Measurements from ENCODE around the gene SPEF2. TPM values are rescaled to one million over a fixed set of nuclear protein-coding genes. Genes with fewer than 3 reads are reported as not detected.

SPEF2 gene
- total and polyA plus RNA-seq, 2 of the 13 experiments (the other 11 are each of a cell fraction or from before 2014, with no cell fraction given): 1.5 to 2.3 TPM

GRCh38 chr5:35618781-35619180 lies 1.1 kb downstream of the SPEF2 start (continued):
- TF ChIP-seq ZFYVE20 (CRISPR knock-in tag; IDR thresholded peaks at IDR 0.05; ENCODE audit: borderline replicate concordance, low read depth): no peak

GRCh38 chr5:35622974-35623373 lies 5.3 kb downstream of the SPEF2 start:
- Histone ChIP-seq H3K4me1 (ENCODE audit: insufficient read depth, low read length) (peaks cover 8% of the 10 kb centered on the region), H4K20me1 (ENCODE audit: insufficient read depth, low read length) (no peaks in the 10 kb centered on the region), H3K4me3 (replicated peaks in 1 of 3; ENCODE audit: insufficient read depth in 1 of 3, low read depth in 2 of 3, low read length in 3 of 3) (no peak overlapping the region), H3K9ac (ENCODE audit: insufficient read depth, low read depth, low read length) (no peak overlapping the region), H3K36me3 (replicated peaks in 1 of 2; ENCODE audit: control insufficient read depth in 1 of 2, insufficient read depth in 2 of 2, low read length in 2 of 2) (no peaks in the 10 kb centered on the region), H3K27ac (ENCODE audit: extremely low read length, insufficient read depth, low read length) (no peak overlapping the region), H3K79me2 (ENCODE audit: insufficient read depth, low read length) (no peaks in the 10 kb centered on the region), H3K9me3 (ENCODE audit: low read length) (no peaks in the 10 kb centered on the region), H3K4me2 (ENCODE audit: low read depth, low read length) (no peak overlapping the region), H3K27me3 (ENCODE audit: control insufficient read depth in 1 of 2, insufficient read depth in 2 of 2, low read length in 2 of 2) (no peaks in the 10 kb centered on the region), H2AFZ (ENCODE audit: low read length) (no peak overlapping the region)
- ATAC-seq (no peak), DNase-seq (ENCODE audit: low spot score) (no peak), FAIRE-seq (no peak)
- no peak for TF ChIP-seq ZNF766 (CRISPR knock-in tag; IDR thresholded peaks at IDR 0.05; ENCODE audit: borderline replicate concordance)
- WGBS (ENCODE audit: low lambda C conversion rate): 69% methylated on average over 3 of the region's 3 CpGs
- in situ Hi-C loops (cut with HindIII; ENCODE audit: extremely low pct_ligation_motif_present, low pct_unique_long_range_greater_than_20kb) (loop anchor here (25.0 kb wide), 1 partner anchor 386 kb away; the partner anchor contains the start of gene PRLR), intact Hi-C loops (cut with micrococcal nuclease; ENCODE audit: unreplicated experiment) (no loop called here)
- no TSS peak for BruUV-seq (replicated peaks)
- ChIA-PET POLR2A (no interaction called here), CTCF (ENCODE audit: low intra/inter-chr PET ratio, low total read pairs) (no interaction called here)

- POLR2A ChIA-PET: no interaction called here
- ATAC-seq (no peak), DNase-seq (ENCODE audit: low spot score) (no peak)
- TF ChIP-seq ZKSCAN8 (CRISPR knock-in tag; IDR thresholded peaks at IDR 0.05; ENCODE audit: borderline replicate concordance) (no peak), NONO (IDR thresholded peaks at IDR 0.05) (no peak), NONO (CRISPR knock-in tag; conservative IDR thresholded peaks at IDR 0.05) (no peak), ZNF598 (CRISPR knock-in tag; IDR thresholded peaks at IDR 0.05; ENCODE audit: borderline replicate concordance) (no peak), ETV5 (CRISPR knock-in tag; IDR thresholded peaks at IDR 0.05; ENCODE audit: borderline replicate concordance) (no peak), PHF20 (CRISPR knock-in tag; IDR thresholded peaks at IDR 0.05) (no peak), ZMAT5 (CRISPR knock-in tag; IDR thresholded peaks at IDR 0.05; ENCODE audit: borderline replicate concordance, low read depth) (no peak), ZNF468 (CRISPR knock-in tag; IDR thresholded peaks at IDR 0.05) (no peak), IRX3 (CRISPR knock-in tag; IDR thresholded peaks at IDR 0.05; ENCODE audit: borderline replicate concordance, low read depth) (no peak), STAG1 (CRISPR knock-in tag; IDR thresholded peaks at IDR 0.05) (no peak), SP1 (IDR thresholded peaks at IDR 0.05) (no peak), SP1 (CRISPR knock-in tag; IDR thresholded peaks at IDR 0.05) (no peak), ZNF30 (CRISPR knock-in tag; IDR thresholded peaks at IDR 0.05) (no peak), DBP (CRISPR knock-in tag; IDR thresholded peaks at IDR 0.05; ENCODE audit: not compliant biosample characterization) (no peak), ZNF547 (CRISPR knock-in tag; IDR thresholded peaks at IDR 0.05) (no peak), SMC3 (IDR thresholded peaks at IDR 0.05; ENCODE audit: low read length) (no peak), POLR2AphosphoS5 (IDR thresholded peaks at IDR 0.05; ENCODE audit: low read depth, low read length) (no peak), HDAC1 (CRISPR knock-in tag; IDR thresholded peaks at IDR 0.05) (no peak)
These were observed 6.3 kb downstream of the SPEF2 start for GRCh38 chr5:35623991-35624390.

More at GRCh38 chr5:35623991-35624390, 6.3 kb downstream of the SPEF2 start:
- H4K20me1 ChIP-seq (ENCODE audit: insufficient read depth, low read length): no peaks in the 10 kb centered on the region
- in situ Hi-C loops (cut with HindIII; ENCODE audit: extremely low pct_ligation_motif_present, low pct_unique_long_range_greater_than_20kb) (loop anchor here (25.0 kb wide), 1 partner anchor 387 kb away; the partner anchor contains the start of gene PRLR), intact Hi-C loops (cut with micrococcal nuclease; ENCODE audit: unreplicated experiment) (no loop called here)
- no peaks in the 10 kb centered on the region for H3K9me3 ChIP-seq (ENCODE audit: low read length)
- 0 out of 2 replicates have a peak, but pooled peaks cover under 1% of the 10 kb centered on the region for H3K4me1 ChIP-seq (ENCODE audit: insufficient read depth, low read length)
- H3K9ac ChIP-seq (ENCODE audit: insufficient read depth, low read depth, low read length): no peak overlapping the region
- H3K4me3 ChIP-seq (replicated peaks in 1 of 3; ENCODE audit: insufficient read depth in 1 of 3, low read depth in 2 of 3, low read length in 3 of 3): no peak overlapping the region
- no peak for FAIRE-seq
- CTCF ChIA-PET (ENCODE audit: low intra/inter-chr PET ratio, low total read pairs): no interaction called here
- no peak overlapping the region for H2AFZ ChIP-seq (ENCODE audit: low read length)
- no peaks in the 10 kb centered on the region for H3K79me2 ChIP-seq (ENCODE audit: insufficient read depth, low read length)
- H3K4me2 ChIP-seq (ENCODE audit: low read depth, low read length): no peak overlapping the region
- H3K27ac ChIP-seq (ENCODE audit: extremely low read length, insufficient read depth, low read length): no peak overlapping the region
- H3K27me3 ChIP-seq (ENCODE audit: control insufficient read depth in 1 of 2, insufficient read depth in 2 of 2, low read length in 2 of 2): no peaks in the 10 kb centered on the region
- no TSS peak for BruUV-seq (replicated peaks)
- H3K36me3 ChIP-seq (replicated peaks in 1 of 2; ENCODE audit: control insufficient read depth in 1 of 2, insufficient read depth in 2 of 2, low read length in 2 of 2): no peaks in the 10 kb centered on the region
